GM18858 (cell line): Measurements from ENCODE around the gene BEAN1.

ENCODE experiments used
- ATAC-seq: cut with Tn5 transposase; IDR thresholded peaks from one replicate; pipeline ENCODE4 v1.9.1; 2021; ENCODE audit not compliant: unreplicated experiment

Gene BEAN1

DNA sequence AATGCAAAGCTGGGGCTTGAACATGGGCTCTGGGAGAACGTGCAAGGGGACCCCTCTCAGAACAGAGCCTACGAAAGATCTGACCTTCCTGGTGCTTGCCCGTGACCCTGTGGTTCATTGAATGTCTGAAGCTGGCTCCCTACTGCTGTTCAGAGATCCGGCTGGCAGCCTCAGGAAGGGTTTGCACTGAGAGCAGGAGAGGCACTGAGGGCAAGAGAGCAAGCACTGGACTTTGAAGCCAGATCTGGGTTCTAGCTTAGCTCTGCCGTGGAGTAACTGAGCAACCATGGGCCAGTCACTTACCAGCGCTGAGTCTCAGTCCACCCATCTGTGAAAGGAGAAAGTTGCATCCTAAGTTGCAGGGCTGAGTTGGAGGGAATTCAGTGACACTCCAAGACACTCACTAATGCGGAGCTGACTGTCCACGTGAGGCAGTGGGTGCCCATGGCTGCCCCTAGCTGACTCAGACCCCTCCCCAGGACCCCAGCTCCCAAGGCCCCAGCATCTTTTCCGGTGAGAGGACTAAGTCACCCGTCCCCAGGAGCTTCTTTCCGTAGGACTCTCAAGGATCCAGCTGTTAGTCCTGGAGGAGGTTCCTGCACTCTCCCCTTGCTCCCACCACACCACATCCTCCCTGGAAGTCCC is 41.3 kb downstream of the BEAN1 start:
- no peak for ATAC-seq

DNA sequence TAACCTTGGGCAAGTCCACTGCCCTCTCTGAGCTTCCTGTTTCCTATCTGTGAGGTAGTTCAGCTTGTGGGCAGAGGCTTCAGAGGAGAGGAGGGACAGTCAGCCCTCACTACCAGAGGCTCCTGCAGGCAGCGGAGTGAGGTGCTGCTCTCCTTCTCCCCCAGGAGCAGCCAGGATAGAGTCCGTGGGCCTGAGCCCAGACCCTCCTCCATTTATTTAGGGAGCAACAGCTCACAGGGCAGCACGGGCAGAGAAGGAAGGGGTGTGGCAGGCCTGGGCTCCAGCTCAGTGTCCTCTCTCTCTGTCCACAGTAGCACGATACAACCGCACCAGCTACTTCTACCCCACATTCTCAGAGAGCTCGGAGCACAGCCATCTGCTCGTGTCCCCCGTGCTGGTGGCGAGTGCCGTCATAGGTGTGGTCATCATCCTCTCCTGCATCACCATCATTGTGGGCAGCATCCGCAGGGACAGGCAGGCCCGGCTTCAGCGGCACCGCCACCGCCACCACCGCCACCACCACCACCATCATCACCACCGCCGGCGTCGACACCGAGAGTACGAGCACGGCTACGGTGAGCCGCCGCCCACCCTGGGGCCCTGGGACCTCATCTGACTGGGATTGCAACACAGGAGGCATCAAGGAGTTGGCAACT is 42.3 kb downstream of the BEAN1 start:
- ATAC-seq: no peak

DNA sequence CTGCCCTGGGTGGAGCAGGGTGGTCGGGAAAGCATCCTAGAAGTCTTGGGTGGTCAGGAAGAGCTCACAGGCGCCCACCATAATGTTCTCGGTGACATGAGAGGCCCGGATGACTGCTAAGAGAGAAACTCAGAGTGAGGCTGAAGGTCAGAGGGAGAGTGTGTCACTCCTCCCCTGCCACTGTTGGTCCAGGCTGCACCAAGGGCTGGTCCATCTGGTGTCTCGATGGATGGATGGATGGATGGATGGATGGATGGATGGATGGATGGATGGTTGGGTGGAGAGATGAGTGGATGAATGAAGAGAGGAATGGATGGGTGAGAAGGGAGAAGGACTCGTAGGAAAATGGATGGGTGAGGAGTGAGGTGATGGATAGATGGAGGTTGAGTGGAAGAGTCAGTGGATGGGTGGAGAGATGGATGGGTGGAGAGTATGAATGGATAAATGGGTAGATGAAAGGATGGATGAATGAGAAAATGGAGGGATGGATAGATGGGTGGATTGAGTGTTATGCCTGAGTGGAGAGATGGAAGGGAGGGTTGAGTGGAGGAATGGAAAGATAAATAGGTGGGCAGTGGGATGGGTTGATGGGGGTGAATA is 43.0 kb downstream of the BEAN1 start:
- no peak for ATAC-seq

DNA sequence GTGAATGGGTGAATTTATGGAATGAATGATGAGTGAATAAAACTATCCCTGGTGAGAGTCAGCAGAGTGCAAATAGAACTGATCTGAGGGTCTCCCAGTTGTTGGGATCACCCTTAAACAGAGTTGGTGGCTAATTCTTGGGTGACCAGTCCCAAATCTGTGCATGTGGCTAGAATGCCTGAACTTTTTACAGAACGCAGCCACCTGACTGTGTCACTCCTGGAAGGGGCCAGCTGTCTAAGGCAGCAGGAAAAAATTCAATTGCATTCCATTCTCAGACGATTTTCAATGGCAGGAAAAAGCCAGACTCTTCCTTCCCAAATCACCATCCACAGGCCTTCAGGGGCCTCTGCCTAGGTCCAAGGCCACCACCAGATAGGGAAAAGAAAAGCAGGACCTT is 43.5 kb downstream of the BEAN1 start:
- ATAC-seq: no peak

DNA sequence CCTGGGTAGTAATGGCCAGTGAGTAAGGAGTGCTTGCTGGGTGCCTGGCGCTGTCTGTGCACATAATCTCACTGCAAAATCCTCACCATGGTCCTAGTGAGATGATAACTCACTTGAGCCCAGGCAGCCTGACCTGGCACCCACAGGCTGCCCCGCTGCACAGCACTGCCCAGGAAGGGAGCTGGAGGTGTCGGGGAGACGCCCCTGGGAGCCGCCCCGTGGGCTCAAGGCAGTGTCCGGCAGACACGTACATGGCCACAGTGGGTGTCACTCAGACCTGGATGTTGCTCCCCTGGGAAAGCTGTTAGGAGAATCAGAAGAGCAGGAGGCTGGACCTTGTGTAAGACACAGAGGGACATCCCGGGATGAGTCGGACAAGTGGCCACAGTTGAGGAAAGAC is 44.2 kb downstream of the BEAN1 start:
- ATAC-seq: no peak

DNA sequence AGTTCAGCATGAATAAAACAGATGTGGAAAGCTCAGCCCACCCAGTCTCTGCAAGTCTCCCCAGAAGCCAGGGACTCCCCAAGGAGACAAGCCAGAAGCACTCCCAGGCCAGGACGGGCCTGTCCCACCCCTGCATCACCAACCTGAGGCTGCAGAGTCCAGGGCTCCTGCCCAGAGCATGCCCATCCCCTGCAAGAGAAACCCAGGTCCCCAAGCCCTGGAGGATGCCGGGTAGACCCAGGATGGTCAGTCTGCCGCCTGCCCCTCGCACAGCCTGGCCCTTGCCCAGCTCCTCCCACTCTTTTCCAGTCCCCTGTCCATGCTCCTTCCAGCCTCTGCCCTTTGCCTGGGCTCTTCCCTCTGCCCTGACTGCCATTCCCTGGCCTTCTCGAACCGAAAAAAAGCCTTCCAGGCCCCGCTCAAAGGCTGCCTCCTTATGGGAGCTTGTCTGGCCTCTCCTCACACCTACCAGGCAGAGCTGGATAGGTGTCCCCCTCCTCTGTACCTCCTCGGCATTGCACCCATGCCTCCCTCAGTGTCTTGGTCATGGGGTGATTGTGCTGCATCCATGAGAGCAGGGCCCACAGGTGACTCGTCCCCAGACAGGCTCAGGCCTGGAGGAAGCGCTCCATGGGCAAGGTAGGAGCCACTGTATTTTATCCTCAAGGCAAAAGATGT is 44.8 kb downstream of the BEAN1 start:
- no peak for ATAC-seq

DNA sequence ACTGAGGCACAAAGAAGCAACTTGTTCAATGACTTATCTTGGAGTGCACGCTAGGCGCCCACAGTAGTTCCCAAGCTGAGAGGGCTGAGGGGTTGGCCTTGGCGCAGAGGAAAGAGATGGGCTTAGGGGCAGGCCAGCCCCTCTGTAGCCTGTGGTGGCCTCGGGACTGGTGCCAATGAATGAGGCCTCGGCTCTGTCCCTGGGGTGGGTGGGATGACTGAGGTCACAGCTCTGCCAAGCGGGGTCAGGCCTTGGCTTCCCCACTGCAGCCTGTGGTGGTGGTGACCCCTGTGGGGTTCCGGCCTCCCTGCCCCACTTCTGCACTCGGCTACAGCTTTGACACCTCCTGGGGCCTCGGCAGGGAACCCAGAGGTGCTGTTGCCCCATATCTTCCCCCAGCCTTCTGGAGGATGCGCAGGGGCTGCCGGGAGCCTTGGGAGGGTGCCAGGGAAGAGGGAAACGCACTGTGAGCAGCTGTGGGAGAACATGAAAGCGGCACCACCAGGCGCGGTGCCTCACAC is 46.0 kb downstream of the BEAN1 start:
- no peak for ATAC-seq

DNA sequence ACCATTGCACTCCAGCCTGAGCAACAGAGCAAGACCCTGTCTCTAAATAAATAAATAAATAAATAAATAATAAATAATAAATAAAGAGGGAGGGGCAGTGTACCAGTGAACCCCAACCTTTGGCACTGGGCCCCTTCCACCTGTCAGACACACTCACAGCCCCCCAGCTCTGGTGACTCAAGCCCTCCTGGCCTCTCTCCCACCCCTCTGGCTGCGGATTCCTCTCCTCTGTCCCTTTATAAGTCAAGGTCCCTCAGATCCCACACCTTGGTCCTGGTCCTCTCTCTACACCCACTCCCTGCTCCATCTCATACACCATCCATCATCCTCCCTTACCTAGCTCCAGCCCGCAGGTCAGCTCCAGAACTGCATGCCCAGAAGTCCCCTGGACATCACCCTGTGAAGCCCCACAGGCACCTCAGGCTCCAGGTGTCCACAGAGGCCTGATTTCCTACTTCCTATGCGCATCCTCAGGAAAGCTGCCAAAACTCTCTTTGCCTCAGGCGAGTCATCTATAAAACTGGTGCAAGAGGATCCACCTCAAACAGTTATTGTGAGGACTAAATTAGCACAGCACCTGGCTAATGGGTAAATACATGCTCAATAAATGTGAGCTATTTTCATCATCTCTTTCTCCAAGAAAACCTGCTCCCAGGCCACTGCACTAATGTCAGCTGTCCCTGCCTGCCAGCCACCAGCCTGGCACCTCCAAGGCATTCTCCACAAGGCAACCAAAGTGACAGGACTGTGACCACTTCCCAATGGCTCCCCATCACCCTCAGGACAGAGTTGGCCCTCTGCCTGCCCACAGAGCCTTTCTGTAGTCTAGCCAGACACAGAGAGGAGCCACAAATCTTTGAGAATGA is 46.8 kb downstream of the BEAN1 start:
- no peak for ATAC-seq

DNA sequence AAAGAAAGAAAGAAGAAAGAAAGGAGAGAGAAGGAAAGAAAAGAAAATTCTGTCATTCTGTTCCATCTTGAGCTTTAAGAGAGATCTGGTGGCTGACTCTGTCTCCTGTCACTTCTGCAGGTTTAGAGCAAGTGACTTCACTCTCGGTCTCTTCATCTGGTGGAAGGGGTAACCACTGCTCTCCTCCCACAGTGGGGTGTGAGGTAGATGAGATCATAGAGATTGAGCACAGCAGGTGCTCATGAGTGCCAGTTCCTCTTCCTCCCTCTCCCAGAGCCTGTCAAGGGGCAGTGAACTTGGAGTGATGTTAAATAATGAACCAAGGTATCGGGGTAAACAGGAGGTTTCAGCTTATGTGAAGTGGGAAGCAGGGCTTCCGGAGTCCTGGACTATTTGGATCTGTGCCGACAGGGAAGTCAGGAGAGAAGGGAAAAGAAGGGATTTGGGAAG is 47.7 kb downstream of the BEAN1 start:
- ATAC-seq: peak; percentile 89

DNA sequence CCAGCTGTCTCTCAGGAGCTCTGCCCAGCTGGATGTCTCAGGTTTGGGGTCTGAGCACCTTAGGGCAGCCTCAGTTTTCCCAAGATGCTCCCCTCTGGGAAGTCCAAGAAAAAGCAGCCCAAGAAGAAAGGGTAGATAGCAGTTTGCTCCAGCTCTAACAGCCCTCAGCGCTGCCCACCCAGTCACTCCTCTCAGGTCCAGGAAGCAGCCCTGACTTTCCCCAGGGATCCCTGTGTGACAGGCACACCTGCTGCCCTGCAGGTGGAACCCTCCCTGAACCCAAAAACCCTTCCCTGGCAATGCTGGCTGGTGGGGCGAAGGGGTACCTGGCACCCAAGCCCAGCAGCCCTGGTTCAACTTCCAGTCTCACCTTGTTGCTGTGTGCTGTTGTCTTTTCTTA is 48.1 kb downstream of the BEAN1 start:
- ATAC-seq: no peak

DNA sequence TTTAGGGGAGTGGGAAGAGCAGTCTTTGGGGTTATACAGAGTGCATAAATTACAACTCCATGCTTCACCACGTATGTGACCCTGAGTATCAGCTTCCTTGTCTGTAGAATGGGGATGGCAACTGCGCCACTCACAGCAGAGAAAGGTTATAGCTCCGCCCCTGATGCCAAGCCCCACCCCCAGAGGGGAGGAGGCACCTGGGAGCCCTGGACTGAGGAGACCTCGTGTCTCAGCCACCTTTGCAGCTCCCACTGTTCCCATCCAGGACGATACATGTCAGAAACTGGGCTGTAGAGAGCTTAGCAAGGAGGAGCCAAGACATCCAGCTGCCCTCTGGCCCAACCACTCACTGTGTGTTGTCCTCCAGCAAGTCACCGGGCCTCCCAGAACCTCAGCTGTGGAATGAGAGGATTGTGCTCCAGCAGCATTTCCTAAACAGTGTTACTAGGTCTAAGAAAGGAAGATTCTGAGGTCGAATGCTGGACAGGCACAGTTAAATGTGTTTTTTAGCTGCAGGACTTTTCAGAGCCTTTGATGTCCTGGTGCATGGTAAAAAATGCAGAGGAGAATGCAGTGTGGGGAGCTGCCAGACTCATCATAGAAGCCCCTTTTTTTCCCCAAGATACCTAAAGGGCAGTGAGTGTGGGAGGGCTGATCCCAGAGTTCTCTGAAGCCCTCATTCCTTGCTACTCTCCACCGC is 49.4 kb downstream of the BEAN1 start:
- ATAC-seq: no peak

DNA sequence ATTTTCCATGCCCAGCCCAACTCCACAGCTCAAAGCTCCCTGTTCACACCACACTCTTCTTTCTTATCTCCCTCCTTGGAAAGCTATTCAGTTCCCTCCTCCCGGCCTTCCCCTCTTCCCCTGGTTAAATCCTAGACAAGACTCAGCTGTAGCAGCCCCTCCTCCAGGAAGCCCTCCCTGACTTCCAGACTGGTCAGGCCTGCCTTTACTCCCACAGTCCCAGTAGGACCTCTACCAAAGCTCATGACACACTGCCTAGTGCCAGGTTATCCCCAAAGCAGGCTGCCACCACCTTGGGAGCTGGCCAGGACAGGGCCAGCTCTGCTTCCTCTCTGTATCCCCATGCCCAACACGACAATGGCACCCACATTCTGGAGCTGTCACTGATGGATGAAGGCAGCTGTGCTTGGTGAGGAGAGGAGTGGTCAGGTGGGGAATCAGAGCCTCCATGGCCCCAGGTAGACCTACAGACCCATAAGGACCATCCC is 50.0 kb downstream of the BEAN1 start:
- no peak for ATAC-seq

DNA sequence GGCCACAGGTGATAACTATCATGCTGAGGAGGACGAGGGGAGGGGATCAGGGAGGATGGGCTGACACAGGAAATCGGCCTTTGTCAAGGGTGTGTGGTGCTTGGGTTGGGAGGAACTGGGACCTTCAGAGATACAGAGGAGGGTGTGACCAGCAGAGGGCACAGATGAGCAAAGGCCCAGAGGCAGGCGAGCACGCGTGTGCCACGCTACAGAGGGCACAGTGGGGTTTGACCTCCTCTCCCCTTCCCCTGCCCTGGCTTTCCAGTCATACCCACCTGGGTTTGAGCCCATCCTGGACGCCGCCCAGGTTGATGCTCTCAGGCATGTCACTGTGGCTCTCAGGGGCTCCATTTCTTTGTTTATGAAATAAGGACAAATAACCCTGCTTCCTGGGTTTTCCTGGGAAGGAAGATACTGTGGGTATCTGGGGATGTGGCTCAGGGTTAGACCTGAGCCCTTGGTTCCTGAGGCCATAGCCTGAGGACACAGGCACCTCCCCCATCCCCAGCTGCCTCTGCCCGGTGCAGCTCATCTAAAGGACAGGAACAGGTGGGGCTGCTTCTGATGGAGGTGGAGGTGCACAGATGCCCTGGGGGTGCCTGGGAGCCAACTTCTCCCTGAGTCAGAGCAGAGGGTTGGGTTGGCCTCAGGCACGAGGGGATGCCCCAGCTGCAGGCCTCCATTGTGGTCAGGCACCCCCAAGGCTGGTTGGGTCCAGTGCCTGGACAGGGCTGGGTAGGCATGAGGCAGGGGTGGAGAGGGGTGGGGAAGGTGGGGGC is 51.8 kb downstream of the BEAN1 start:
- no peak for ATAC-seq

DNA sequence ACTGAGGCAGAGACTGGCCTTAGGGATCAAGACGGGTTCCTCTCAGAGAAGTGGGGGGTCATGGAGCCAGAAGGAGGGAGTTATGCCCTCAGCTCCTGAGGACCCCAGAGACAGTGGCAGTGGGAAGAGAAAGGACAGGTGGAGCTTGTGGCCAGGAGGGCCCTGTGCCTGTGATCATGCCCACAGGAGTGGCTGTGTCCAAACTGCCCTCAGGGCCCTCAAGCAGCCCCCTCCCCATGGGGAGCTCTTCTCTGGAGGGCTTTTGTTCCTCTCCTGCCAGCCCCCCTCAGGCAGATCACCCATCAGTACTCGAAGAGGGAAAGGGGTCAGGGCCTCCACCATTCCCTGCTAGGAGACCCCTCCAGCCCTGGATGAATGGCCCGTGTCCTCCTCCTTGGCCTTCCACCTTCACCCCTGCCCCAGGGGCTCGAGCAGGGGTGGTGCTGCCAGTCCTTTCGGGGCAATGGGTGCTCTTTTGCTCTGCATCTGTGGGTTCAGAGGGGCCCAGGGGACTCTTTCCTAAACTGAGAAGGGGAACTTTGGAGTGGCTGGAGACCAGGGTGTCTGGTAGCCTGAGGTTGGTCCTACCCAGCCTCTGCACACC is 52.7 kb downstream of the BEAN1 start:
- no peak for ATAC-seq

DNA sequence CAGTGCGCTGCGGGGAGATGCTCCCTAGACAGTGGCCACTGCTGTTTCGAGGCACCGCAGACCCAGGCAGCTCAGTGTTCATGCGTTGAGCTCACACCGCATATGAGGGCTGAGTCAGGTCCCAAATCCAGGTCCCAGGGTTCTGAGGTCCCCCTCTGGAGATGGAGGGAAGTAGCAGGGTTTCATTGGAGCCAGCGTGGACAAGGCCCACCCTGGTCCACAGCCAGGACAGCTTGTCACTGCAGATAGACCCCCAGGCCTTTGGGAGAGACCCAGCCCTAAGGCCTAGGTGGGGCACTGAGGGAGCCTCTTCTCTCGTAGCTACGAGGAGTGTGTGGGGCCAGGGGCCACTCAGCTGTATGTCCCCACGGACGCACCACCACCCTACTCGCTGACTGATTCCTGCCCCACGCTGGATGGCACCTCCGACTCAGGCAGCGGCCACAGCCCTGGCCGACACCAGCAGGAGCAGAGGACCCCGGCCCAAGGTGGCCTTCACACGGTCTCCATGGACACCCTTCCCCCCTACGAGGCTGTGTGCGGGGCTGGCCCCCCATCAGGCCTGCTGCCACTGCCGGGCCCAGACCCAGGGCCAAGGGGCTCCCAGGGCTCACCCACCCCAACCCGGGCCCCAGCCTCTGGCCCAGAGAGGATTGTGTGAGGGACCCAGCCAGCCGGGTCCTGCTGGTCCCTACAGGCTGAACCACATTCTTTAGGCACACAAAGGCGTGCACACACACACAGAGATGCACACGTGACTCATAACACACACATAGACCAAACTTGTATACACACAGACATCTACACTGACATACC is 53.4 kb downstream of the BEAN1 start:
- ATAC-seq: no peak

DNA sequence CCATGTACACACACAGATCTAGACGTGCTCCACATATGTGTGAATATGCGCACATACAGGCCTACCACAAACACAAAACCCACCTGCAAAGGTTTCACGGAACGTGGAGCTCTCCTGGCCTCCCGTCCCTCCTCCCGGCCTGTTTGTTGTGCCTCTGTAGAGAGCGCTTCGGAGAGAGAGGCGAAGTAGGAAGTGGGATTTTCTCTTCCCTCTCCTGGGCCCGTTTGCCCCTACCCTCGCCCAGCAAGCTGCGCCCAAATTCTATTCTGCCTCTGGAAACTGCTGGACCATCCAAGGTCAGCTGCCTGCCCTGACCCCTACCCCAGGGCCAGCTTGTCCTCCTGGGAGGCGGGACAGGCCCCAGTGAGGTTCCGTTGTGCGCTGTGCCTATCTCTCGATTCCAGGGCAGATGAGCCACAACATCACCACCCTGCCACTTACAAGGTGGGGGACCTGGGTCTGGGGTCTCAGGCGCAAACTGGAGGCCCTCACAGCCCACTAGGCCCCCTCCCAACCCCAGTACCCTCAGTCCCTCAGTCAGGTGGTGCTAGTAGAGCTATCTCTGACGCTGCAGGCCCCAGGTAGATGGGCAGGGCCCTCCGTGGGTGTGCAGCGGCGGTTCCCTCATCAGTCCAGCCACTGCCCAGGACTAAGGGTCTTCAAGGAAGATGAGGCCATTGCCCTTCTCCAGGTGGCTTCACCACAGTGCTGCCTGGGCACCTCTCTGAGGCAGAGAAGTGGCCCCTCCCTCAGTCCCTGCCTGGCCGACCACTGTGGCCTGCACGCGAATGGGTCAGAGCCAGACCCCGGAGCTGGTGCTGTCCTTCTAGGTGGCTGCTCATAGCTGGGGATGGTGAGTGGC is 54.2 kb downstream of the BEAN1 start:
- ATAC-seq: no peak

DNA sequence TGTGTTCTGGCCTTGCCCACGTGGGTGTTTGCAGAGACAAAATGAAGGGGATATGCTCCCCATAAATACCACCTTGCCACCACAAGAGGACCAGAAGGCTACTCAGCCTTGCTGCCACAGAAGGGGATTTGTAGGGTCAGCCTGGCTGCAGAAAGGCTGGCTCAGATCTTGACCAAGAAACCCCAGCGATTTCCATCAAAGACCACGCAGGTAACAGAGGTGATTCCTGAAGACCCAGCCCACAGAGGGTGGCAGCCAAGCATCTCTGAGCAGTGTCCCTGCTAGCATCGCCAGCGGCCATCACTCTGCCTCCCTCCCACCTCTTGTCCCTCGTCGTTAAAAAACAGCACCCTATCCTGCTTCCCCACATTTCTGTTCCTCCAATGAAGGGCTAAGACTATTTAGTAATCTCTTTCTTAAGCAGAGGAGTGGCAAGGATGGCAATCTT is 54.9 kb downstream of the BEAN1 start:
- no peak for ATAC-seq
